Gastrocnemius medialis (tissue), 4 donors: ENCODE data around the gene BOLA1. TPM values are rescaled to one million over a fixed set of nuclear protein-coding genes. Genes with fewer than 3 reads are reported as not detected.

Experiments
- ATAC-seq, 2 donors: fragments of 150-250 bp; one replicate each; pipeline ENCODE4 v1.9.1; 2016
- DNase-seq, 2 donors: peaks; one replicate each; pipeline ENCODE4 v3.0.0-alpha.2; 2019
- H3K27ac ChIP-seq, 4 donors: fragments of 200-600 bp; sonication (generic); 1 replicate in 1 of 4; 2 replicates in 3 of 4; pipeline ENCODE4 v1.5.1; 2016 to 2018; ENCODE audit warnings: mild to moderate bottlenecking in 2 of 4, moderate library complexity in 1 of 4
- H3K27me3 ChIP-seq, 3 donors: fragments of 200-600 bp; sonication (generic) in 2 of 3; 1 replicate in 1 of 3; 2 replicates in 2 of 3; pipeline versions ENCODE4 v1.5.1 to v1.6.0; 2016 to 2019; ENCODE audit warnings: mild to moderate bottlenecking in 1 of 3, moderate library complexity in 1 of 3
- H3K36me3 ChIP-seq, 2 donors: fragments of 200-600 bp; sonication (generic) in 1 of 2; one replicate each; pipeline ENCODE4 v1.5.1; 2017 to 2018
- H3K4me1 ChIP-seq, 2 donors: fragments of 200-600 bp; sonication (generic) in 1 of 2; one replicate each; pipeline ENCODE4 v1.5.1; 2016 to 2017; ENCODE audit warnings: mild to moderate bottlenecking in 2 of 2
- H3K4me3 ChIP-seq, 4 donors: fragments of 200-600 bp; sonication (generic) in 3 of 4; 1 replicate in 1 of 4; 2 replicates in 3 of 4; pipeline ENCODE4 v1.5.1; 2016 to 2019; ENCODE audit warnings: mild to moderate bottlenecking in 2 of 4
- H3K9me3 ChIP-seq, 3 donors: fragments of 200-600 bp; sonication (generic) in 2 of 3; 1 replicate in 1 of 3; 2 replicates in 2 of 3; pipeline ENCODE4 v1.5.1; 2016 to 2019
- POLR2A ChIP-seq, 2 donors: fragments of 450-650 bp; IDR thresholded peaks; one replicate each; pipeline ENCODE4 v1.6.1; 2017; ENCODE audit warnings: antibody characterized with exemption in 2 of 2, mild to moderate bottlenecking in 2 of 2, moderate library complexity in 2 of 2
- in situ Hi-C, 4 donors: fragments of 200-750 bp; cut with MboI; loops; one replicate each; pipeline versions ENCODE4 v1.15.0 to v1.8.0; 2017; ENCODE audit warnings: low sequenced_read_pairs in 4 of 4
- intact Hi-C: fragments of 100-400 bp; cut with DNase I; formaldehyde crosslinking; loops from one replicate; pipeline ENCODE4 v1.15.1; 2023; ENCODE audit warnings: low total_unique reads
- total RNA-seq, 4 donors: library from RNA; depleted of rRNA; stranded (reverse); fragments of >200 nt; gene quantifications; one replicate each; pipeline versions ENCODE4 v1.1.0 to v1.2.3, GENCODE V29; 2016
- TF ChIP-seq, protein P1 (sequence below), 5 experiments: fragments of 450-650 bp in 3 of 5; fragments of 200-600 bp in 2 of 5; sonication (generic) in 2 of 5; IDR thresholded peaks in 4 of 5; conservative IDR thresholded peaks in 1 of 5; 1 replicate in 4 of 5; 2 replicates in 1 of 5; pipeline ENCODE4 v1.5.1; 2016 to 2019; ENCODE audit warnings: antibody characterized with exemption in 5 of 5, mild to moderate bottlenecking in 3 of 5, moderate library complexity in 3 of 5

BOLA1 gene
- total RNA-seq, 4 donors from 2014 or later: 17.0 to 35.4 (median 28.7) TPM

DNA sequence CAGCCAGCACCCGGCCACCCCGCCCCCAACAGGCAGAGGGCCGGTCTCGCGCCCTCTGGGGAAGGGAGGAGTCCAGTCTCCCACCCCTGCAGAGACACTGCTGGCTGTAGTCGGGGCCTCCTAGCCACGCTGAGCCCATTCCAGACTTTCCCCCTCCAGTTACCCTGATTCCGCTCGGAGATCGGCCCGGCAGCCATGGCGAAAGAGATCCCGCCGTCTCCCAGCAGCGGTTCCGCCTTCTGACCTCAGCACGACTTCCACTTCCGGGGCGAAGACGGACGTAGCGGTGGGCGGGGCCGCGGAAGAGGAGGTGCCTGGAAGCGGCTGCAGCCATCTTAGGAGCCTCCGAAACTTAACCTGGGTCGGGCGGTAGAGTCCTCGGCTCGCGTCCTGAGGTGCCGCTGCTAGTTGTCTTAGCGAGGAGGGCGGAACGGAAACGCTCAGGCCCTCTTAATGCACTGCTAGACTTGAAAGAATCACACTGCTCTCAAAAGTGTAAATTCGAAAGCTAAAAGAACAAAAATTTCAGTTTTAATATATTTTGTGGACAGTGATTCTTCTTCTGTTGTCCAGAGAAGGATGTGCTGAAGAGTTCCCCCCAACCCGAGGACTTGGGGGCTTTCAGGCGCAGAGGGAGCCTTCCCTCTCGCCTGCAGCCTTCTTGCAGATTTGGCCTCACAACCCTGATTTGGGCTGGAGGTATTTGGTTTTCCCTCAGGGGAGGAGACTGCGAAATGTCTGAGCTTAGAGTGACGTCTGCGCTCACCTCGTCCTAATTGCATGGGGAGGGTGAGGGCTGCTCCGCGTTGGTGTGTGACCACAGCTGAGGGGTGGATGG, 28.4 kb downstream of the BOLA1 start, which contains the start of gene SF3B4:
TSS of gene SF3B4 (minus strand) at position 241 of the 838 bp plus-strand sequence. CDS start at position 197, 44 bp downstream.
- H3K27me3 ChIP-seq: no peaks in the 10 kb centered on the region
- peaks cover 29 to 33% of the 10 kb centered on the region in 2 donors for H3K4me1 ChIP-seq

DNA sequence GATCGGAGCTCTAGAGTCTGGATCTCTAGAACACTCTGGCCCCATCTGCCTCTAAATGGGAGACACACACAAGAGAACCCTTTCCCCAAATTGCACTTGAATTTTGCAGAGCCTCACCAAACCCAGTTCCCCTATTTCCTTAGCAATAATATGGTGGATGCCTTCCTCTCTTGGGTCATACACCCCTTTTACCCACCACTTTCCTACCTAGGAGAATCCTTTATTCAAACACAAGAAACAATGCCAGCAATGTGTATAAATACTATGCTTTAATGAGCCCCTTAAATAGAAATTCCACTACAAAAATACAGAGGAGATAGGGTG, 29.0 kb downstream of the BOLA1 start:
- peaks cover 29 to 33% of the 10 kb centered on the region in 2 donors for H3K4me1 ChIP-seq
- no peak for TF ChIP-seq POLR2A (IDR thresholded peaks at IDR 0.05)
- TF ChIP-seq, protein P1, sequence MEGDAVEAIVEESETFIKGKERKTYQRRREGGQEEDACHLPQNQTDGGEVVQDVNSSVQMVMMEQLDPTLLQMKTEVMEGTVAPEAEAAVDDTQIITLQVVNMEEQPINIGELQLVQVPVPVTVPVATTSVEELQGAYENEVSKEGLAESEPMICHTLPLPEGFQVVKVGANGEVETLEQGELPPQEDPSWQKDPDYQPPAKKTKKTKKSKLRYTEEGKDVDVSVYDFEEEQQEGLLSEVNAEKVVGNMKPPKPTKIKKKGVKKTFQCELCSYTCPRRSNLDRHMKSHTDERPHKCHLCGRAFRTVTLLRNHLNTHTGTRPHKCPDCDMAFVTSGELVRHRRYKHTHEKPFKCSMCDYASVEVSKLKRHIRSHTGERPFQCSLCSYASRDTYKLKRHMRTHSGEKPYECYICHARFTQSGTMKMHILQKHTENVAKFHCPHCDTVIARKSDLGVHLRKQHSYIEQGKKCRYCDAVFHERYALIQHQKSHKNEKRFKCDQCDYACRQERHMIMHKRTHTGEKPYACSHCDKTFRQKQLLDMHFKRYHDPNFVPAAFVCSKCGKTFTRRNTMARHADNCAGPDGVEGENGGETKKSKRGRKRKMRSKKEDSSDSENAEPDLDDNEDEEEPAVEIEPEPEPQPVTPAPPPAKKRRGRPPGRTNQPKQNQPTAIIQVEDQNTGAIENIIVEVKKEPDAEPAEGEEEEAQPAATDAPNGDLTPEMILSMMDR (IDR thresholded peaks at IDR 0.05 in 4 of 5, conservative IDR thresholded peaks at IDR 0.05 in 1 of 5): no peak
- in situ Hi-C loops: no loop called here

More for the DNA sequence above, 28.4 kb downstream of the BOLA1 start, which contains the start of gene SF3B4:
- TF ChIP-seq, protein P1 (IDR thresholded peaks at IDR 0.05 in 4 of 5, conservative IDR thresholded peaks at IDR 0.05 in 1 of 5): peak in 3 of 5 experiments; percentile 15 to 39 (median 31)
- peak; percentile 81 to 89 for TF ChIP-seq POLR2A (IDR thresholded peaks at IDR 0.05)
- in situ Hi-C loops: no loop called here
- ATAC-seq: peak; percentile 98 to 99
- H3K9me3 ChIP-seq: no peaks in the 10 kb centered on the region
- H3K4me3 ChIP-seq: peak within 1 kb of the TSS; percentile 73 to 98 (median 92)
- DNase-seq: peak; percentile 95
- intact Hi-C loops: loop anchor here (1.0 kb wide), 2 partner anchors 28 to 39 kb away; partner anchors contain the start of gene BOLA1
- peak within 1 kb of the TSS; percentile 92 to 98 (median 94) for H3K27ac ChIP-seq
- peaks cover 0 to 42% of the 10 kb centered on the region in 2 donors for H3K36me3 ChIP-seq

DNA sequence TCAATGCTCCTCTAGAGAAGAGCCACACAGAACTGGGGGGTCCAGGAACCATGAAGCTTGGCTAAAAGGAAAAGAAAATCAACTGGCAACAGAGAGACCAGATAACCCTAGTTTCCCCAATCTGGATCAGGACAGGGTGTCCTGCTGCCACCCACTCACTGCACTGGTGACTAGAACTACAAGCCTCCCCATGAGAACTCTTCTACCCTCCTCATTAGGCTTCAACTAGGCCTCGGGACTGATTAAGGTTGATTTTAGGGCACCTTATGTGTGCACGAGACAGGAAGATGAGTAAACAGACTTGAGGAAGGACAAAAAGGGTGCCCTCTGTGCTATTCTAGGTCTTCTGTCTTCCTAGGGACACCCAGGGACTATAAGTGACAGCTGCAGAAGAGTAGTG, 30.5 kb downstream of the BOLA1 start:
- TF ChIP-seq, protein P1 (IDR thresholded peaks at IDR 0.05 in 4 of 5, conservative IDR thresholded peaks at IDR 0.05 in 1 of 5): no peak
- no peak for TF ChIP-seq POLR2A (IDR thresholded peaks at IDR 0.05)
- H3K4me1 ChIP-seq: peaks cover 30 to 41% of the 10 kb centered on the region in 2 donors
- H3K27ac ChIP-seq: no peak overlapping the region
- ATAC-seq (no peak), DNase-seq (no peak)
- H3K36me3 ChIP-seq: peaks cover 0 to 22% of the 10 kb centered on the region in 2 donors
- no peaks in the 10 kb centered on the region for H3K9me3 ChIP-seq
- H3K4me3 ChIP-seq: no peak overlapping the region
- intact Hi-C loops: no loop called here
- in situ Hi-C loops: no loop called here
- H3K27me3 ChIP-seq: no peaks in the 10 kb centered on the region

More for the DNA sequence above, 29.0 kb downstream of the BOLA1 start:
- peaks cover 0 to 37% of the 10 kb centered on the region in 2 donors for H3K36me3 ChIP-seq
- DNase-seq: no peak
- H3K27ac ChIP-seq: peak overlapping the region; percentile 92 to 98 (median 94)
- intact Hi-C loops: no loop called here
- H3K4me3 ChIP-seq: peak overlapping the region; percentile 73 to 98 (median 92)
- no peaks in the 10 kb centered on the region for H3K27me3 ChIP-seq
- no peaks in the 10 kb centered on the region for H3K9me3 ChIP-seq
- ATAC-seq: no peak

DNA sequence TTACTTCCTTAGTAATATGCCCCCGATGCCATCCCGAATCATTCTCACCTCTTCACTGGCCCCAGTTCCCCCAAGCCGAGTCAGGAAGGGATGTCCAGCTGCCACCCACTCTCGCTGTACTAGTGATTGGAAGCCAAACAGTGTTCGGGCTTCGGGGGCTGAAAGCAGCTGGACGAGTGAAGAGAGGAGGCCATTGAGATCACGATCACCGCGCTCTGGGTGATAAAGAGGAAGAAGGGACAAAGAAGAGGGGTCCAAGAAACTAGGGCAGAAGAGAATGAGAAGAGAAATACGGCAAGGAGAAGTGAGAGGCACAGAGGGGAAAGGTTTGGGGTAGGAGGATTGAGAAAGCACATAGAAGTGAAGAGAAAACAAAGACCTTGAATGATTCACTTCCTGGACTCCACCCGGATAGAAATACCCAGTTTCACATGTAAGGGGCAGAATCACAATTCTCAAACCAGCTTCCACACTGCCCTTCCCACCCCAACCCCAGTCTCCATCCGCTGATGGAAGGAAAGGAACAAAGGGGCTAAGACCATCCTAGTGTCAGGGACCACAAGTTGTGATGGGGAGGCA, 31.9 kb downstream of the BOLA1 start:
- Histone ChIP-seq H3K27ac (no peak overlapping the region), H3K4me1 (peaks cover 16 to 26% of the 10 kb centered on the region in 2 donors), H3K27me3 (no peaks in the 10 kb centered on the region), H3K36me3 (peaks cover 0 to 7% of the 10 kb centered on the region in 2 donors), H3K9me3 (no peaks in the 10 kb centered on the region), H3K4me3 (no peak overlapping the region)
- DNase-seq: no peak
- TF ChIP-seq, protein P1 (IDR thresholded peaks at IDR 0.05 in 4 of 5, conservative IDR thresholded peaks at IDR 0.05 in 1 of 5): no peak
- TF ChIP-seq POLR2A (IDR thresholded peaks at IDR 0.05): no peak
- intact Hi-C loops (no loop called here), in situ Hi-C loops (no loop called here)
- ATAC-seq: no peak
